Lower lobe of right lung (tissue), 2 donors: ENCODE data around the gene ALS2. TPM values are rescaled to one million over a fixed set of nuclear protein-coding genes. Genes with fewer than 3 reads are reported as not detected.
"Not testable (repeated sequence)": the region's sequence is repeated elsewhere in the genome, so short reads cannot be mapped to it uniquely, and the experiment has no call there.

Experiments used
- ATAC-seq, 2 donors: fragments of 200-7000 bp; cut with Tn5 transposase; one replicate each; pipeline ENCODE4 v1.9.1; 2020 to 2022; ENCODE audit warnings: mild to moderate bottlenecking in 2 of 2, moderate library complexity in 2 of 2
- DNase-seq: peaks from one replicate; pipeline ENCODE4 v3.0.0-alpha.2; 2020
- H3K27ac ChIP-seq: fragments of 200-600 bp; one replicate; pipeline ENCODE4 v1.8.0; 2022
- H3K27me3 ChIP-seq: fragments of 200-600 bp; one replicate; pipeline ENCODE4 v1.8.0; 2022; ENCODE audit warnings: low read depth
- H3K36me3 ChIP-seq: fragments of 200-600 bp; one replicate; pipeline ENCODE4 v1.8.0; 2022; ENCODE audit warnings: mild to moderate bottlenecking
- H3K4me1 ChIP-seq: fragments of 200-600 bp; one replicate; pipeline ENCODE4 v1.8.0; 2022
- H3K4me3 ChIP-seq: fragments of 200-600 bp; one replicate; pipeline ENCODE4 v1.8.0; 2022; ENCODE audit warnings: mild to moderate bottlenecking
- H3K9me3 ChIP-seq: fragments of 200-600 bp; one replicate; pipeline ENCODE4 v1.8.0; 2022
- CTCF ChIP-seq: fragments of 200-600 bp; IDR thresholded peaks from one replicate; pipeline ENCODE4 v1.8.0; 2022; ENCODE audit warnings: antibody characterized with exemption, mild to moderate bottlenecking
- intact Hi-C: fragments of 100-400 bp; cut with DNase I; formaldehyde crosslinking; loops from one replicate; pipeline ENCODE4 v1.11.0; 2022
- total RNA-seq: library from RNA; stranded (reverse); fragmentation: NEBNext Ultra II Directional; extraction: Animal tissue kit (Norgen Biotek cat#: 25700); gene quantifications from one replicate; pipeline ENCODE4 v1.2.1, GENCODE V29; 2021
- donor health status: DM: no; HTN: yes; CAD: no; lungs with severe emphysema.

Gene ALS2
- total RNA-seq, 1 donor from 2014 or later, result 24.7 TPM

- Histone ChIP-seq H3K27me3 (no peaks in the 10 kb centered on the region), H3K4me3 (no peak overlapping the region), H3K9me3 (no peaks in the 10 kb centered on the region), H3K27ac (no peak overlapping the region), H3K4me1 (no peaks in the 10 kb centered on the region), H3K36me3 (no peaks in the 10 kb centered on the region)
- DNase-seq (no peak), ATAC-seq (no peak)
- intact Hi-C loops, result no loop called here
- no peak for TF ChIP-seq CTCF
Measured at GRCh38 chr2:201820383-201821007, 39.8 kb upstream of the ALS2 start.

DNA sequence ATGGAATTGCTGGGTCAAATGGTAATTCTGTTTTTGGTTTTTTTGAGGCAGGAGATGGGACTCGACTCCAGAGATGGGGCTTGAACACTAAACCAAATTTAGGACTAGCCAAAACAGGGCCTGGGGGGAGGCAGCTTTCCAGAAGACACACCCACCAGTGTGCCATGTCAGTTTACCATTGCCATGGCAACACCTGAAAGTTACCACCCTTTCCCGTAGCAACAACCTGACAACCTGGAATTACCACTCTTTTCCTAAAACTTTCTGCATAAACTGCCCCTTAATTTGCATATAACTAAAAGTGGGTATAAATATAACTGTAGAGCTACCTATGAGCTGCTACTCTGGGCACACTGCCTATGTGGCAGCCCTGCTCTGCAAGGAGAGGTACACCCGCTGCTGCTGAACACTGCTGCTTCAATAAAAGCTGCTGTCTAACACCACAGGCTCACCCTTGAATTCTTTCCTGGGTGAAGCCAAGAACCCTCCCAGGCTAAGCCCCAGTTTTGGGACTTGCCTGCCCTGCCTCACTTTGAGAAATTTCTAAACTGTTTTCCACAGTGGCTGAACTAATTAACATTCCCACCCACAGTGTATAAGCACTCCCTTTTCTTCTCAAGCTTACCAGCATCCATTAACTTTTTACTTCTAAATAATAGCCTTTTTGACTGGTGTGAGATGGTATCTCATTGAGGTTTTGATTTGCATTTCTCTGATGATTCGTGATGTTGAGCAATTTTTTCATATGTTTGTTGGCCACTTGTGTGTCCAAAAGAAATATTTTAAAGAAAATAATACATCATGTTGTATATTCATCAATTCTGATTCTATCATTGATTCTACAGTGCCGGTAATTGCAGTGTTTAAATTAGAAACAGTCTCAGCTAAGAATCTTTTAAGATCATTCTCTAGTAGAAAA is 36.2 kb upstream of the ALS2 start:
- H3K27me3 ChIP-seq, result no peaks in the 10 kb centered on the region
- ATAC-seq, result no peak
- H3K36me3 ChIP-seq, result no peaks in the 10 kb centered on the region
- intact Hi-C loops, result no loop called here
- no peaks in the 10 kb centered on the region for H3K4me1 ChIP-seq
- no peak overlapping the region for H3K27ac ChIP-seq
- H3K4me3 ChIP-seq, result no peak overlapping the region
- no peak for DNase-seq
- H3K9me3 ChIP-seq, result no peaks in the 10 kb centered on the region
- no peak for TF ChIP-seq CTCF

DNA sequence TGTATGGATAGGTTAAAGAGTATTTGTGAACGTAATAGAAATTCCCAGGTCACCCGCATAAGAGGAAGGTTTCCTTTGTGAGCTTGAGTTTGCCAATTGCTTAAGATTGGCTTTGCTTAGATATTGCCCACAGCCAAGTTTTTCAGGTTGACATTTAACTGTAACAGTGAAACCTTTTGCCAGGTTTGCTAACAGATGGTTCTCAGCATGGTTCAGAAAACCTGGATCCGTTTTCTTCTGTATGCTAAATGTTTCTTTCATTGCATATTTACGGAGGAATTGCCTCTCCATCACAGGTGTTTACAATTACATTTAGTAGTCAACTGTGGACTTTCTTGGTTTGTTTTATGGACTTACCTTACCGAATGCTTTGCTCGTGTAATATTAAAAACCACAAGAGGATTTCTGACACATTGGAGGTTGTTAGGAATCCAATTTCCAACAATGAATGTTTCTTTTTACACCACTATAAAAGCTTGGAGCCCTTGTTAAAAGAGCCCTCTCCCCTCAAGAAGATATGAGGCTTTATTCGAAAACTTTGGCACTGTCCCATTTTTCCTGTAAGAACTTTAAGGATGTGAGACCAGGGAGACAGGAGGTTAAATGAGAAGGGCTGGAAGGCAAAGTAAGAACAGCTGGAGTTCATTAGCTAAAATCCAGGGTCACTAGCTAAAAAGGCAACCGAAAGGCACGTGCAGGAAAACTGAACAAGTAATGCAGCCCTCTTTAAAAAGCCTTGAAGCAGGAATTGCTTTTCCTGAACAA is 33.4 kb upstream of the ALS2 start:
- Histone ChIP-seq H3K27me3 (no peaks in the 10 kb centered on the region), H3K36me3 (no peaks in the 10 kb centered on the region), H3K9me3 (no peaks in the 10 kb centered on the region), H3K4me1 (no peaks in the 10 kb centered on the region), H3K27ac (no peak overlapping the region), H3K4me3 (no peak overlapping the region)
- no peak for ATAC-seq
- intact Hi-C loops, result no loop called here
- no peak for DNase-seq
- no peak for TF ChIP-seq CTCF

DNA sequence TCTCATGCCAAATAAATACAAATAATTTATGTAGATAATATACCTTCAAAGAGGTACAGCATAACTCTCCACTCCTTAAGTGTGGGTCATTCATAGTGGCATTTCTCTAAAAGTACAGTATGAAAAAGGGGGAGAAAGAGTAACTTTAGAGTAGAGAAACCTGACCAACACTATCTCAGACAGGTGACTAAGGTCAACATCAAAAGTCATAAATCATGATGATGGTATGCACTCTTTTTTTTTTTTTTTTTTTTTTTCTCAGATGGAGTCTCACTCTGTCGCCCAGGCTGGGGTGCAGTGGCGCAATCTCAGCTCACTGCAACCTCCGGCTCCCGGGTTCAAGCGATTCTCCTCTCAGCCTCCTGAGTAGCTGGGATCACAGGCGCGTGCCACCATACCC is 29.9 kb upstream of the ALS2 start:
- H3K27ac ChIP-seq, H3K9me3 ChIP-seq, intact Hi-C loops, H3K36me3 ChIP-seq, H3K4me3 ChIP-seq, H3K4me1 ChIP-seq, DNase-seq, ATAC-seq, H3K27me3 ChIP-seq: not testable (repeated sequence)

DNA sequence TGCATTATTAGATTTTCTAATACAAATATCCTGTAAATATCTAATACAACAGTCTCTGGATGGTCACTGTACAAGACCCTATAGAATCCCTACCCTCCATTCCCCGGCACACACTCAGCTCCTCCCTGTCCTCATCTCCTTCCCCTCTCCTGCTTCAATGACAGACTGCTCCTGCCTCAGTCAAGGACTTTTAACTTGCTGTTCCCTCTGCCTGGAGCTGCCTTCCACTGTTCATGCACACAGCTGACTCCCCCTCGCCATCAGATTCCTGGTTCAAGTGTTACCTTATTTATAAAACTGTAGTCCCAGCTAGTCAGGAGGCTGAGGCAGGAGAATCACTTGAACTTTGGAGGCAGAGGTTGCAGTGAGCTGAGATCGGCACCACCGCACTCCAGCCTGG is 28.9 kb upstream of the ALS2 start:
- intact Hi-C loops, result no loop called here
- H3K36me3 ChIP-seq, result no peaks in the 10 kb centered on the region
- no peaks in the 10 kb centered on the region for H3K9me3 ChIP-seq
- H3K27me3 ChIP-seq, result no peaks in the 10 kb centered on the region
- peaks cover 6% of the 10 kb centered on the region for H3K4me1 ChIP-seq
- no peak for TF ChIP-seq CTCF
- DNase-seq (no peak), ATAC-seq (no peak)
- no peak overlapping the region for H3K4me3 ChIP-seq
- no peak overlapping the region for H3K27ac ChIP-seq
